Smooth muscle cell (in vitro differentiated cells): ENCODE data around the gene ADAMTS7. TPM values are rescaled to one million over a fixed set of nuclear protein-coding genes. Genes with fewer than 3 reads are reported as not detected.

ENCODE experiments used
- DNase-seq: peaks from one replicate; lab custom pipeline; 2025; ENCODE audit not compliant: unreplicated experiment; lab: John Stamatoyannopoulos, UW
- H2AFZ ChIP-seq: fragments of 200-600 bp; sonication (generic); 2 replicates; pipeline ENCODE4 v1.6.0; 2016; ENCODE audit warnings: antibody characterized with exemption, low read depth, mild to moderate bottlenecking
- H3F3A ChIP-seq: fragments of 200-600 bp; sonication (generic); 2 replicates; pipeline ENCODE4 v1.6.0; 2017; ENCODE audit warnings: antibody characterized with exemption, low read depth
- H3K27ac ChIP-seq: fragments of 200-600 bp; sonication (generic); 2 replicates; pipeline ENCODE4 v1.5.1; 2016; ENCODE audit warnings: low read depth, mild to moderate bottlenecking
- H3K27me3 ChIP-seq: fragments of 200-600 bp; sonication (generic); 2 replicates; pipeline ENCODE4 v1.6.1; 2016; ENCODE audit warnings: low read depth, mild to moderate bottlenecking
- H3K36me3 ChIP-seq: fragments of 200-600 bp; sonication (generic); 2 replicates; pipeline ENCODE4 v1.5.1; 2016; ENCODE audit warnings: low read depth
- H3K4me1 ChIP-seq: fragments of 200-600 bp; sonication (generic); 2 replicates; pipeline ENCODE4 v1.5.1; 2016; ENCODE audit warnings: low read depth
- H3K4me2 ChIP-seq: fragments of 200-600 bp; sonication (generic); 2 replicates; pipeline ENCODE4 v1.6.0; 2016; ENCODE audit warnings: mild to moderate bottlenecking
- H3K4me3 ChIP-seq: fragments of 200-600 bp; sonication (generic); 2 replicates; pipeline ENCODE4 v1.5.1; 2016; ENCODE audit warnings: mild to moderate bottlenecking
- H3K79me2 ChIP-seq: fragments of 200-600 bp; sonication (generic); 2 replicates; pipeline ENCODE4 v1.6.0; 2016; ENCODE audit warnings: low read depth, mild to moderate bottlenecking
- H3K9ac ChIP-seq: fragments of 200-600 bp; sonication (generic); 2 replicates; pipeline ENCODE4 v1.6.0; 2016; ENCODE audit warnings: low read depth
- H3K9me3 ChIP-seq: fragments of 200-600 bp; sonication (generic); replicated peaks from 2 replicates; pipeline ENCODE4 v1.5.1; 2016; ENCODE audit warnings: low read depth
- H4K20me1 ChIP-seq: fragments of 200-600 bp; sonication (generic); 2 replicates; pipeline ENCODE4 v1.6.0; 2016; ENCODE audit warnings: low read depth
- WGBS: methylation state at CpG from one replicate; pipeline ENCODE4 v1.1.7; 2016; ENCODE audit warnings: low lambda C conversion rate; 5-methylcytosine and 5-hydroxymethylcytosine counted together
- polyA plus RNA-seq: library from polyadenylated mRNA; unstranded; fragments of >200 nt; fragmentation: Nextera tagmentation; extraction: Ambion mirVana; gene quantifications from 2 replicates; pipeline ENCODE4 v1.2.1, GENCODE V29; 2016
- total RNA-seq: library from RNA; depleted of rRNA; stranded (reverse); fragments of >200 nt; gene quantifications from 2 replicates; pipeline ENCODE4 v1.2.3, GENCODE V29; 2014
- TF ChIP-seq, protein P1 (sequence below): fragments of 200-600 bp; sonication (generic); IDR thresholded peaks from 2 replicates; pipeline ENCODE4 v1.5.1; 2017; ENCODE audit warnings: borderline replicate concordance, mild to moderate bottlenecking, antibody characterized with exemption; ENCODE audit not compliant: insufficient read depth, poor library complexity, severe bottlenecking

Gene ADAMTS7
- total and polyA plus RNA-seq, 2 experiments from 2014 or later = 11.0 to 11.2 TPM

DNA sequence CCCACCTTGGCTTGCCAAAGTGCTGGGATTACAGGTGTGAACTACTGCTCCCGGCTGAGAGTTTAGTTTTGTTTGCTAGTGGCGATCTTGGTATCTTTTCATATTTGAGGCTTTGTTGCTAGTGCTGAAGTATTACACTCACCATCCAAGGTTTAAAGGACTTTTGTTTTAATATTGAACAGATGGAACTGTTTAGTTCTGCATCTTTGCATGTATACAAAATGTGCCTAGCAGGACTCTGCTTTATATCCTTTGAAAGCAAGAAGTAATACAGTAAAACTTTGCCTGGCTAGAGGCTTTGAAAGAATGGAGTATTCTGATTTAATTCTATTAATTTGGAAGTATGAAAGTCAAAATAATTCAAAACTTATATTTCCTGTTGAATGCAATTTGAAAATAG lies 92.4 kb downstream of the ADAMTS7 start:
- 84% methylated on average over 2 of the region's 2 CpGs for WGBS
- TF ChIP-seq, protein P1, sequence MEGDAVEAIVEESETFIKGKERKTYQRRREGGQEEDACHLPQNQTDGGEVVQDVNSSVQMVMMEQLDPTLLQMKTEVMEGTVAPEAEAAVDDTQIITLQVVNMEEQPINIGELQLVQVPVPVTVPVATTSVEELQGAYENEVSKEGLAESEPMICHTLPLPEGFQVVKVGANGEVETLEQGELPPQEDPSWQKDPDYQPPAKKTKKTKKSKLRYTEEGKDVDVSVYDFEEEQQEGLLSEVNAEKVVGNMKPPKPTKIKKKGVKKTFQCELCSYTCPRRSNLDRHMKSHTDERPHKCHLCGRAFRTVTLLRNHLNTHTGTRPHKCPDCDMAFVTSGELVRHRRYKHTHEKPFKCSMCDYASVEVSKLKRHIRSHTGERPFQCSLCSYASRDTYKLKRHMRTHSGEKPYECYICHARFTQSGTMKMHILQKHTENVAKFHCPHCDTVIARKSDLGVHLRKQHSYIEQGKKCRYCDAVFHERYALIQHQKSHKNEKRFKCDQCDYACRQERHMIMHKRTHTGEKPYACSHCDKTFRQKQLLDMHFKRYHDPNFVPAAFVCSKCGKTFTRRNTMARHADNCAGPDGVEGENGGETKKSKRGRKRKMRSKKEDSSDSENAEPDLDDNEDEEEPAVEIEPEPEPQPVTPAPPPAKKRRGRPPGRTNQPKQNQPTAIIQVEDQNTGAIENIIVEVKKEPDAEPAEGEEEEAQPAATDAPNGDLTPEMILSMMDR = no peak
- H3K27ac ChIP-seq = no peak overlapping the region
- no peaks in the 10 kb centered on the region for H3K4me1 ChIP-seq
- no peak overlapping the region for H3K4me2 ChIP-seq
- H3K36me3 ChIP-seq = no peaks in the 10 kb centered on the region
- H4K20me1 ChIP-seq = no peaks in the 10 kb centered on the region
- H3K4me3 ChIP-seq = no peak overlapping the region
- H3K9me3 ChIP-seq = no peaks in the 10 kb centered on the region
- no peak overlapping the region for H2AFZ ChIP-seq
- no peak overlapping the region for H3K9ac ChIP-seq
- H3K27me3 ChIP-seq = no peaks in the 10 kb centered on the region
- H3F3A ChIP-seq = no peaks in the 10 kb centered on the region
- no peak for DNase-seq
- H3K79me2 ChIP-seq = no peaks in the 10 kb centered on the region

DNA sequence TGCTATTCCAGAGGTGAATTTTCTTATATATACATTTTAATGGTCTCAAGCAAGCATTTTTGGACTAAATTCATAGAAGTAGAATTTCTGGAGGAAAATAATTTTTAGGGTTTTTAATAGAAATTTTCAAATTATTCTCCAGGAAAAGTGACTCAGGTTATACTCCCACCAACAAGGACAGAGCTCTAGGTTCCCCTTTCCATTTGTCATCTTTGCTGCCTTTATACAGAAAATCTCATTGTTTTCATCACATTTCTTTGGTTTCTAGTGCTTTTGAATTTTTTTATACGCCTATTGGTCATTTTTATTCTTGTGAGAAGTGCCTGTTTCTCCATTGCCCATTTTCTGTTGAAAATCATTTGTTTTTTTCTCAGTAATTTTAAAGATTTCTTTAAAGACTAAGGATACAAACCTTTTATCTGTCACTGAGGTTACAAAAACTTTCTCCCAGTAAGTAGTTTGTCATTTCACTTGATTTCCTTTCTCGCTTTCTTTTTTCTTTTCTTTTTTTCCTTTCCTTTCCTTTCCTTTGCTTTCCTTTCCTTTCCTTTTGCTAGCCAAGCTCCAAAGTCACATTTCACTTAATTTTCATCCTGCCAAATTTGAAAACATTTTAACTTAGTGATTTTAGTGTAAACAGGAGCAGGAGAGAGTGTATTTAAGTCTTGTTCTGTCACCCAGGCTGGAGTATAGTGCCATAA lies 93.2 kb downstream of the ADAMTS7 start:
- TF ChIP-seq, protein P1 = no peak
- Histone ChIP-seq H3K36me3 (no peaks in the 10 kb centered on the region), H4K20me1 (no peaks in the 10 kb centered on the region), H2AFZ (no peak overlapping the region), H3K27me3 (no peaks in the 10 kb centered on the region), H3K4me2 (no peak overlapping the region), H3K4me3 (no peak overlapping the region), H3K27ac (no peak overlapping the region), H3K9me3 (no peaks in the 10 kb centered on the region), H3K4me1 (no peaks in the 10 kb centered on the region), H3K79me2 (no peaks in the 10 kb centered on the region), H3K9ac (no peak overlapping the region), H3F3A (no peaks in the 10 kb centered on the region)
- 95% methylated on average over 2 of the region's 2 CpGs for WGBS
- DNase-seq = no peak

DNA sequence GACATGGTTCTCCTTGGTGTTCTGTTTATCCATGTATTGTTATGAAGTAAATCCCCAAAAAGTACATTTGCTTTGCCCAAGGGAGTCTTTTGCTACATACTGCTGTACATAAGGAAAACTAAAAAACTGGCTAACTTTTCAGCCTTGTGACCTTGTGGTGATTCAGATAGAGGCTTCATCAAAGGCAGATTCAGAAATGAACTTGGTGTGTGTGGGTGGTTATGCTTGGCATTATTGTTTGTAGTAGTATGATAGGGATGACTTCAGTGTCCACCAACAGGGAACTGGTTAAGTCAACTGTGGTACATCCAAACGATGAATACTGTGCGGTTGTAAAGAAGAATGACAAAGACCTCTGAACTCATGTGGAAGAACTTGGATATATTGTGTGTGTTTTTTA lies 94.6 kb downstream of the ADAMTS7 start:
- Histone ChIP-seq H2AFZ (no peak overlapping the region), H3K9ac (no peak overlapping the region), H3K9me3 (no peaks in the 10 kb centered on the region), H3K4me3 (no peak overlapping the region), H3K27me3 (no peaks in the 10 kb centered on the region), H3K4me1 (no peaks in the 10 kb centered on the region), H3K79me2 (no peaks in the 10 kb centered on the region), H3K36me3 (no peaks in the 10 kb centered on the region), H4K20me1 (no peaks in the 10 kb centered on the region), H3F3A (no peaks in the 10 kb centered on the region), H3K27ac (no peak overlapping the region), H3K4me2 (no peak overlapping the region)
- 92% methylated on average over 2 of the region's 2 CpGs for WGBS
- no peak for DNase-seq
- TF ChIP-seq, protein P1 = no peak

DNA sequence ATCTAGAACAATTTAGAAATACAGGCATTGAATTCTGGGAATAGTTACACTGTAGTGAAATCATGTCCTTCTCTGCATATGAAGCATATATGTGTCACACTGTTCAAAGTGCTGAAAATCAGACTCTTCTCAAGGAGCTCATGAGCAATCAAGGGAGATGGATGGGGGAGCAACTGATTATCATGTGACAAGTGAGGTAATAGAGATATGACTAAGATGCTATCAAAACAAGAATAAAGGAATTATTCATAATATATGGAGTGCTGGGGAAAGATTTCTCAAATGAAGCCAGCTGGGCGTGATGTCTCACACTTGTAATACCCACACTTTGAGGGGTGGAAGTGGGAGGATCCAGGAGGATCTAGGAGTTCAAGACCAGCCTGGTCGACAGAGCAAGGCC lies 95.3 kb downstream of the ADAMTS7 start:
- no peak overlapping the region for H3K4me3 ChIP-seq
- H3F3A ChIP-seq = no peaks in the 10 kb centered on the region
- H3K9ac ChIP-seq = no peak overlapping the region
- H3K27ac ChIP-seq = no peak overlapping the region
- H3K9me3 ChIP-seq = no peaks in the 10 kb centered on the region
- H3K36me3 ChIP-seq = no peaks in the 10 kb centered on the region
- H2AFZ ChIP-seq = no peak overlapping the region
- no peaks in the 10 kb centered on the region for H4K20me1 ChIP-seq
- TF ChIP-seq, protein P1 = no peak
- no peak overlapping the region for H3K4me2 ChIP-seq
- no peaks in the 10 kb centered on the region for H3K4me1 ChIP-seq
- H3K79me2 ChIP-seq = no peaks in the 10 kb centered on the region
- whole genome bisulfite sequencing = 70% methylated on average over 2 of the region's 2 CpGs
- no peaks in the 10 kb centered on the region for H3K27me3 ChIP-seq
- no peak for DNase-seq
